CD14-positive monocyte (primary cell): ENCODE measurements around the gene IL36RN. TPM values are rescaled to one million over a fixed set of nuclear protein-coding genes. Genes with fewer than 3 reads are reported as not detected.

ENCODE experiments used
- DNase-seq, 3 donors: peaks; one replicate each; pipeline ENCODE4 v3.0.0-alpha.2; 2011 to 2022
- H2AFZ ChIP-seq: 2 replicates; pipeline ENCODE4 v1.6.0; 2012; ENCODE audit warnings: mild to moderate bottlenecking, low read depth, low read length, inconsistent platforms; ENCODE audit not compliant: insufficient read depth, poor library complexity, severe bottlenecking
- H3K27ac ChIP-seq, 2 donors: 1 replicate in 1 of 2; 2 replicates in 1 of 2; pipeline ENCODE4 v1.5.1; 2012 to 2013; ENCODE audit warnings: low read length in 2 of 2, control low read depth in 1 of 2, inconsistent platforms in 1 of 2, low read depth in 1 of 2, mild to moderate bottlenecking in 1 of 2
- H3K27me3 ChIP-seq, 2 donors: one replicate each; pipeline versions ENCODE4 v1.6.0 to v1.6.1; 2011 to 2013; ENCODE audit warnings: low read length in 2 of 2; ENCODE audit not compliant: control insufficient read depth in 2 of 2, insufficient read depth in 2 of 2
- H3K36me3 ChIP-seq, 2 donors: replicated peaks in 1 of 2; 1 replicate in 1 of 2; 2 replicates in 1 of 2; pipeline versions ENCODE4 v1.5.1 to v1.6.1; 2012 to 2013; ENCODE audit warnings: low read length in 2 of 2, control low read depth in 1 of 2, inconsistent platforms in 1 of 2, mild to moderate bottlenecking in 1 of 2; ENCODE audit not compliant: insufficient read depth in 2 of 2, control insufficient read depth in 1 of 2
- H3K4me1 ChIP-seq, 2 donors: 1 replicate in 1 of 2; 2 replicates in 1 of 2; pipeline versions ENCODE4 v1.5.1 to v1.6.1; 2012 to 2013; ENCODE audit warnings: low read length in 2 of 2, control low read depth in 1 of 2, inconsistent platforms in 1 of 2, mild to moderate bottlenecking in 1 of 2, moderate library complexity in 1 of 2; ENCODE audit not compliant: insufficient read depth in 2 of 2, control insufficient read depth in 1 of 2
- H3K4me2 ChIP-seq: replicated peaks from 2 replicates; pipeline ENCODE3; 2012; ENCODE audit warnings: low read length, moderate library complexity, mild to moderate bottlenecking; ENCODE audit not compliant: poor library complexity, severe bottlenecking; ENCODE audit errors: extremely low read depth
- H3K4me3 ChIP-seq, 3 experiments: fragments of 200-600 bp in 1 of 3; sonication (generic) in 1 of 3; replicated peaks in 1 of 3; 1 replicate in 2 of 3; 2 replicates in 1 of 3; pipeline ENCODE4 v1.5.1; 2011 to 2013; ENCODE audit warnings: low read length in 3 of 3, mild to moderate bottlenecking in 3 of 3, control low read depth in 2 of 3, low read depth in 2 of 3, inconsistent platforms in 1 of 3, moderate library complexity in 1 of 3
- H3K79me2 ChIP-seq: 2 replicates; pipeline ENCODE4 v1.6.0; 2012; ENCODE audit warnings: mild to moderate bottlenecking, control low read depth, inconsistent platforms, low read length, moderate library complexity; ENCODE audit not compliant: insufficient read depth
- H3K9ac ChIP-seq: 2 replicates; pipeline ENCODE4 v1.6.0; 2017; ENCODE audit warnings: low read length, mild to moderate bottlenecking; ENCODE audit not compliant: insufficient read depth, poor library complexity, severe bottlenecking
- H3K9me3 ChIP-seq, 2 donors: replicated peaks in 1 of 2; 1 replicate in 1 of 2; 2 replicates in 1 of 2; pipeline versions ENCODE4 v1.5.1 to v1.6.1; 2012 to 2013; ENCODE audit warnings: low read length in 2 of 2, control low read depth in 1 of 2; ENCODE audit not compliant: control insufficient read depth in 1 of 2, insufficient read depth in 1 of 2
- H4K20me1 ChIP-seq: 2 replicates; pipeline ENCODE4 v1.6.0; 2012; ENCODE audit warnings: mild to moderate bottlenecking, low read length, control low read depth, moderate library complexity; ENCODE audit not compliant: insufficient read depth
- H3K27ac Mint-ChIP-seq, 7 donors: one replicate each; pipeline ENCODE4 v1.8.0; 2020; ENCODE audit warnings: mild to moderate bottlenecking in 7 of 7, mixed read lengths in 7 of 7, moderate library complexity in 6 of 7, inconsistent platforms in 2 of 7
- H3K27me3 Mint-ChIP-seq, 3 donors: one replicate each; pipeline ENCODE4 v1.8.0; 2021 to 2022; ENCODE audit warnings: low read depth in 3 of 3, mild to moderate bottlenecking in 3 of 3, mixed read lengths in 3 of 3, moderate library complexity in 3 of 3, inconsistent platforms in 1 of 3
- H3K36me3 Mint-ChIP-seq, 2 donors: one replicate each; pipeline ENCODE4 v1.8.0; 2020; ENCODE audit warnings: mixed read lengths in 2 of 2, inconsistent platforms in 1 of 2, mild to moderate bottlenecking in 1 of 2
- H3K4me1 Mint-ChIP-seq: one replicate; pipeline ENCODE4 v1.8.0; 2020; ENCODE audit warnings: mild to moderate bottlenecking, mixed read lengths
- H3K4me3 Mint-ChIP-seq, 2 donors: one replicate each; pipeline ENCODE4 v1.8.0; 2020; ENCODE audit warnings: mild to moderate bottlenecking in 2 of 2, mixed read lengths in 2 of 2, moderate library complexity in 1 of 2
- H3K9me3 Mint-ChIP-seq, 7 donors: one replicate each; pipeline ENCODE4 v1.8.0; 2020 to 2022; ENCODE audit warnings: mixed read lengths in 7 of 7, mild to moderate bottlenecking in 6 of 7, moderate library complexity in 6 of 7, inconsistent platforms in 2 of 7
- CTCF ChIP-seq: fragments of 200-600 bp; IDR thresholded peaks from one replicate; pipeline ENCODE4 v1.8.0; 2022; ENCODE audit warnings: antibody characterized with exemption, mild to moderate bottlenecking
- WGBS: methylation state at CpG from one replicate; pipeline ENCODE4 v1.1.5; 2013; ENCODE audit warnings: missing lambda C conversion rate; ENCODE audit not compliant: insufficient coverage; 5-methylcytosine and 5-hydroxymethylcytosine counted together
- intact Hi-C, 2 donors: fragments of 100-400 bp; cut with micrococcal nuclease; formaldehyde crosslinking; loops; one replicate each; pipeline versions ENCODE4 v1.15.0 to v1.15.1; 2023
- polyA plus RNA-seq, 3 donors: library from polyadenylated mRNA; depleted of rRNA in 1 of 3; unstranded in 2 of 3; stranded (reverse) in 1 of 3; fragments of 300-500 nt in 2 of 3; fragments of >200 nt in 1 of 3; fragmentation: Illumina TruSeq in 2 of 3; gene quantifications; 1 replicate in 2 of 3; 2 replicates in 1 of 3; pipeline ENCODE4 v1.2.3, GENCODE V29; 2012 to 2021

The IL36RN gene
- polyA plus RNA-seq, 3 donors, result not detected

GRCh38 chr2:113061241-113061640, 2.2 kb downstream of the IL36RN start:
- Histone ChIP-seq H3K27ac (no peak overlapping the region), H3K27me3 (no peaks in the 10 kb centered on the region), H3K4me2 (no peak overlapping the region), H3K79me2 (no peaks in the 10 kb centered on the region), H3K9ac (no peak overlapping the region), H4K20me1 (no peaks in the 10 kb centered on the region), H3K4me1 (no peaks in the 10 kb centered on the region), H3K36me3 (no peaks in the 10 kb centered on the region), H3K9me3 (no peaks in the 10 kb centered on the region), H3K4me3 (no peak overlapping the region), H2AFZ (no peak overlapping the region)
- H3K27me3 Mint-ChIP-seq, result peaks cover 2 to 5% (median 2%) of the 10 kb centered on the region in 3 donors
- intact Hi-C loops, result no loop called here
- no peaks in the 10 kb centered on the region for H3K36me3 Mint-ChIP-seq
- no peak overlapping the region for H3K4me3 Mint-ChIP-seq
- H3K27ac Mint-ChIP-seq, result no peak overlapping the region
- DNase-seq, result no peak
- H3K9me3 Mint-ChIP-seq, result peaks cover 0 to 3% (median 2%) of the 10 kb centered on the region in 7 donors
- no peaks in the 10 kb centered on the region for H3K4me1 Mint-ChIP-seq
- WGBS, result no CpG with 5 or more reads among the region's 2 CpGs
- no peak for TF ChIP-seq CTCF

- intact Hi-C loops, result no loop called here
- TF ChIP-seq CTCF, result no peak
- WGBS, result 97% methylated on average over 16 of the region's 18 CpGs
- Histone ChIP-seq H3K4me3 (no peak overlapping the region), H3K9ac (no peak overlapping the region), H3K4me2 (no peak overlapping the region), H3K36me3 (no peaks in the 10 kb centered on the region), H4K20me1 (no peaks in the 10 kb centered on the region), H2AFZ (no peak overlapping the region), H3K27ac (no peak overlapping the region), H3K27me3 (no peaks in the 10 kb centered on the region), H3K79me2 (no peaks in the 10 kb centered on the region), H3K4me1 (no peaks in the 10 kb centered on the region), H3K9me3 (no peaks in the 10 kb centered on the region)
- no peak for DNase-seq
- H3K36me3 Mint-ChIP-seq, result no peaks in the 10 kb centered on the region
- peaks cover 2 to 5% (median 2%) of the 10 kb centered on the region in 3 donors for H3K27me3 Mint-ChIP-seq
- no peaks in the 10 kb centered on the region for H3K4me1 Mint-ChIP-seq
- H3K9me3 Mint-ChIP-seq, result peaks cover 0 to 2% (median 0%) of the 10 kb centered on the region in 7 donors
- no peak overlapping the region for H3K27ac Mint-ChIP-seq
- no peak overlapping the region for H3K4me3 Mint-ChIP-seq
Measured at GRCh38 chr2:113061896-113062770, 3.1 kb downstream of the IL36RN start.
